Uterus (tissue), 2 donors: ENCODE results near the gene ADIRF.
"Not testable (repeated sequence)": the region's sequence is repeated elsewhere in the genome, so short reads cannot be mapped to it uniquely, and the experiment has no call there.

Experiments used
- CTCF ChIP-seq, 4 experiments: fragments of 200-600 bp in 2 of 4; fragments of 450-650 bp in 2 of 4; sonication (generic) in 2 of 4; IDR thresholded peaks; one replicate each; pipeline ENCODE4 v1.5.1; 2016 to 2019; ENCODE audit warnings: antibody characterized with exemption in 4 of 4, mild to moderate bottlenecking in 2 of 4, moderate library complexity in 1 of 4
- POLR2A ChIP-seq, 2 donors: fragments of 450-650 bp; IDR thresholded peaks; one replicate each; pipeline ENCODE4 v1.6.1; 2016; ENCODE audit warnings: antibody characterized with exemption in 2 of 2, mild to moderate bottlenecking in 1 of 2, moderate library complexity in 1 of 2

- not testable (repeated sequence) for TF ChIP-seq CTCF, POLR2A (IDR thresholded peaks at IDR 0.05)
Observed at GRCh38 chr10:86981020-86981419, 12.7 kb downstream of the ADIRF start.
